Prostate gland (tissue), 2 donors: Measurements from ENCODE around the gene CD40.

ENCODE experiments used
- CTCF ChIP-seq, 4 experiments: fragments of 200-600 bp in 2 of 4; fragments of 450-650 bp in 2 of 4; sonication (generic) in 2 of 4; IDR thresholded peaks; 1 replicate in 3 of 4; 2 replicates in 1 of 4; pipeline ENCODE4 v1.5.1; 2016 to 2019; ENCODE audit warnings: antibody characterized with exemption in 4 of 4, mild to moderate bottlenecking in 2 of 4, moderate library complexity in 2 of 4
- POLR2AphosphoS5 ChIP-seq: sonication (generic); formaldehyde crosslinking; IDR thresholded peaks from one replicate; pipeline ENCODE4 v1.6.1; 2017; ENCODE audit warnings: antibody characterized with exemption

- no peak for TF ChIP-seq POLR2AphosphoS5
- no peak for TF ChIP-seq CTCF (IDR thresholded peaks at IDR 0.05)
Measured at GRCh38 chr20:46164254-46164653, 46.1 kb downstream of the CD40 start.
